ENCODE results near the gene ADAD1.

ADAD1 gene

DNA sequence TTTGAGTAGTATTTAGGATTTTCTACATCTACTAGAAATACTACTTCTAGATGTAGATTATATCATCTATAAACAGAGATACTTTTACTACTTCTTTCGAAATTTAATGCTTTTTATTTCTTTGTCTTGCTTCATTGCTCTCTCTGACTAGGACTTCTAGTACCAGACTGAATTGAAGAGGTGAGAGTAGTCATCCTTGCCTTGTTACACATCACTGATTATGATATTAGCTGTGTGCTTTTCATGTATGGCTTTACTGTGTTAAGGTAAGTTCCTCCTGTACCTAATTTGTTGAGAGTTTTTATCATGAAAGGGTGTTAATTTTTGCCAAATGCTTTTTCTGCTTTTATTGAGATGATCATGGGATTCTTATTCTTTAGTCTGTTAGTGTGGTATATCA, 97.3 kb downstream of the ADAD1 start:
- no peak for DNase-seq
- H3K4me3 Mint-ChIP-seq = no peak overlapping the region
- no peak for ATAC-seq (replicated peaks)

DNA sequence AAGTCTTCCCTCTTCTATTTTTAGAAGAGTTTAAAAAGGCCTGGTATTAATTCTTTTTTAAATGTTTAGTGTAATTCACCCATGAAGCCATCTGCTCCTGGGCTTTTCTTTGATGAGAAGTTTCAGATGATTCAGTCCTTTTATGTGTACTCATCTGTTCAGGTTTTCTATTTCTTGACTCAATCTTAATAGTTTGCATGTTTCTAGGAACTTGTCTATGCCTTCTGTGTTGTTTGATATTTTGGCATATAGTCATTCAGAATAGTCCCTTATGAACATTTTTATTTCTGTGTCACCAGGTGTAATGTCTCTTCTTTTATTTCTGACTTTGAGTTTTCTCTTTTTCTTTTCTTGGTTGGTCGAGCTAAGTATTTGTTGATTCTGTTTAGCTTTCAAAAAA, 97.9 kb downstream of the ADAD1 start:
- no peak for ATAC-seq (replicated peaks)
- DNase-seq = no peak
- Mint-ChIP-seq H3K27ac (peak overlapping the region in 1 of 2 donors; percentile 47), H3K4me3 (no peak overlapping the region), H3K36me3 (ENCODE audit: insufficient read depth) (peaks cover 6% of the 10 kb centered on the region), H3K27me3 (no peaks in the 10 kb centered on the region), H3K4me1 (ENCODE audit: low read depth in 2 of 2) (no peaks in the 10 kb centered on the region), H3K9me3 (no peaks in the 10 kb centered on the region)

More for the DNA sequence above, 97.3 kb downstream of the ADAD1 start:
- Mint-ChIP-seq H3K4me1 (ENCODE audit: low read depth in 2 of 2) (no peaks in the 10 kb centered on the region), H3K36me3 (ENCODE audit: insufficient read depth) (peaks cover 6% of the 10 kb centered on the region), H3K27me3 (no peaks in the 10 kb centered on the region), H3K9me3 (no peaks in the 10 kb centered on the region), H3K27ac (no peak overlapping the region)

Data from effector memory CD8-positive, alpha-beta T cell (primary cell).